ENCODE data around the gene COL18A1.
A peak's percentile ranks its signal among the peaks of the same experiment; 100 is the strongest.

Gene COL18A1

GRCh38 chr21:45385549-45386050, 19.4 kb upstream of the COL18A1 start:
- no peak for DNase-seq (ENCODE audit: low read depth, low spot score)
- ChIA-PET CTCF (interaction anchor here (1.7 kb wide), 1 partner anchor 245 kb away, joined by 5 read pairs; no protein-coding TSS in a partner anchor), POLR2A (interaction anchor here (1.3 kb wide), 1 partner anchor 21 kb away, joined by 5 read pairs; no protein-coding TSS in a partner anchor)
- TF ChIP-seq, protein P1, sequence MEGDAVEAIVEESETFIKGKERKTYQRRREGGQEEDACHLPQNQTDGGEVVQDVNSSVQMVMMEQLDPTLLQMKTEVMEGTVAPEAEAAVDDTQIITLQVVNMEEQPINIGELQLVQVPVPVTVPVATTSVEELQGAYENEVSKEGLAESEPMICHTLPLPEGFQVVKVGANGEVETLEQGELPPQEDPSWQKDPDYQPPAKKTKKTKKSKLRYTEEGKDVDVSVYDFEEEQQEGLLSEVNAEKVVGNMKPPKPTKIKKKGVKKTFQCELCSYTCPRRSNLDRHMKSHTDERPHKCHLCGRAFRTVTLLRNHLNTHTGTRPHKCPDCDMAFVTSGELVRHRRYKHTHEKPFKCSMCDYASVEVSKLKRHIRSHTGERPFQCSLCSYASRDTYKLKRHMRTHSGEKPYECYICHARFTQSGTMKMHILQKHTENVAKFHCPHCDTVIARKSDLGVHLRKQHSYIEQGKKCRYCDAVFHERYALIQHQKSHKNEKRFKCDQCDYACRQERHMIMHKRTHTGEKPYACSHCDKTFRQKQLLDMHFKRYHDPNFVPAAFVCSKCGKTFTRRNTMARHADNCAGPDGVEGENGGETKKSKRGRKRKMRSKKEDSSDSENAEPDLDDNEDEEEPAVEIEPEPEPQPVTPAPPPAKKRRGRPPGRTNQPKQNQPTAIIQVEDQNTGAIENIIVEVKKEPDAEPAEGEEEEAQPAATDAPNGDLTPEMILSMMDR (IDR thresholded peaks at IDR 0.05; ENCODE audit: insufficient read depth, low read length, missing control alignments), result no peak
- no peak overlapping the region for H3K4me3 ChIP-seq (ENCODE audit: low read depth, low read length)

DNA sequence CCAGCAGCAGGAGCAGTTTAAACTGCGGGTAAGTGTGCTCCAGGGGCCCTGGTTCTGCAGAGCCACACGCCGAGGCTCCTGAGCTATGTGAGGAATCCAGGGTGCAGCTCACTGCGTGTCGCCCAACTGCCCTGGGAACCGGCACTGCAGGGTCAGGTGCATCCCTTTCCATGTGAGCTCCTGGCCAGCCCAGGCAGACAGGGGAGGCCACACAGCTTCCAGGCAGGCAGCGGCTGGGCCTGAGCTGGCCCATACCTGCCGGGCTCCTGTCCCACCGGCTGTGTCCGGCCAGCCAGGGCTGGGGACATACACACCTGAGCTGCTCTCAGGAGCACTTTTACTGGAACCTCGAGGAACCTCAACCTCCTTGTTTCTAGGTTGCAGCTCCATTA, 18.6 kb upstream of the COL18A1 start:
- no peak overlapping the region for H3K4me3 ChIP-seq (ENCODE audit: low read depth, low read length)
- DNase-seq (ENCODE audit: low read depth, low spot score), result no peak
- TF ChIP-seq, protein P1 (IDR thresholded peaks at IDR 0.05; ENCODE audit: insufficient read depth, low read length, missing control alignments), result no peak
- ChIA-PET POLR2A (interaction anchor here (0.6 to 1.4 kb wide), 4 partner anchors 22 to 98 kb away, joined by 3 to 10 read pairs (median 4); partner anchors contain the start of gene POFUT2), CTCF (interaction anchor here (0.7 to 1.7 kb wide), 6 partner anchors 10 to 246 kb away, joined by 3 to 5 read pairs (median 4); no protein-coding TSS in a partner anchor)

DNA sequence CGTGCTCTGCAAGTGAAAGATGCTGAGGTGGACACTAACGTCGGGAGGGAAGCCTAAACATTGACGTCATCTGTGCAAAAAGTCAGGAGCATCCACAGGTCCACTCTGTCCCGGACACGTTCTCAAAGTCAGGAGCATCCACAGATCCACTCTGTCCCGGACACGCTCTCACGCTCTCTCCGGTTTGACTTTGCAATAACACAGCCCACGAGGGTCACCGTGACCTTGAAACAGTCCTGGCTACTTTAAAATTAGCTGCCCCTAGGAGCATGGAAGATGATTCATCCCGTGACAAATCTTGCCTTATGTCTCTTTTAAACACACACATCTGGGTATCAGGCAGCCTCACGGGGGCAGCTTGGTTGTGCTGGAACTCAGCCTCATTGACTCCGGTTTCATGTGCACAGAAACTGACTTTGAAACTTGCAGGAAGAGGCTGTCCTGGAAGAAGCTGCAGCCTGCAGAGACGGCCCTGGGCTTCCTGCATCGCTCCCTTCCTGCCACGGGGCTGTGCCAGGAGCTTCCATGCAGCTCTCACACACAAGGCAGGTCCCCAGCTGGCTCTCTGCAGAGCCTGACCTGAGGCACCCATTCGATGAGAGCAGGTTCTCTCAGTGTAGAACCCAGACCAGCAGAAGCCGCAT, 18.1 kb upstream of the COL18A1 start:
- peak overlapping the region; percentile 18; the same call in 1 of the 2 replicates for H3K4me3 ChIP-seq (ENCODE audit: low read depth, low read length)
- TF ChIP-seq, protein P1 (IDR thresholded peaks at IDR 0.05; ENCODE audit: insufficient read depth, low read length, missing control alignments), result peak; percentile 28
- ChIA-PET POLR2A (interaction anchor here (0.6 to 1.4 kb wide), 4 partner anchors 22 to 99 kb away, joined by 3 to 10 read pairs (median 4); partner anchors contain the start of gene POFUT2), CTCF (interaction anchor here (0.7 to 2.5 kb wide), 10 partner anchors 10 to 246 kb away, joined by 3 to 7 read pairs (median 4); no protein-coding TSS in a partner anchor)
- DNase-seq (ENCODE audit: low read depth, low spot score), result peak; percentile 66

DNA sequence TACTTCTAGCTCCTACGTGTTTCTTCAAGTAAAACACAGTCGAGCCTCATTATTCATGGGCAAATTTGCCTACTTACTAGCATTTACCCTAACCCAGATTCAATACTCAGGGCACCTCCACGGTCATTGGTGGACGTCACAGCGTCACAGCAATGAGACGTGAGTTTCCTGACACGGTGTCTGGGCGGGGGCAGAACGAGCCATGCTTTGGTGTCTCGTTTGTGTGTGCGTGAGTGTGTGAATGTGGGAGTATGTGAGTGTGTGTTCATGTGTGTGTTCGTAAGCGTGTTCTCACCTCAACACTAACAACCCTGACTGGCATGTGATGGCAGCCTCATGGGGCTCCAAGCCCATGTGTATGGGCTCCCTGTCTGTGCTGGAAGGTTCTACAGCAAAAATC, 17.5 kb upstream of the COL18A1 start:
- ChIA-PET CTCF (interaction anchor here (0.7 to 2.5 kb wide), 7 partner anchors 11 to 247 kb away, joined by 3 to 7 read pairs (median 5); no protein-coding TSS in a partner anchor), POLR2A (interaction anchor here (1.1 to 1.4 kb wide), 2 partner anchors 26 to 94 kb away, joined by 3 to 10 read pairs; no protein-coding TSS in a partner anchor)
- H3K4me3 ChIP-seq (ENCODE audit: low read depth, low read length), result no peak overlapping the region
- DNase-seq (ENCODE audit: low read depth, low spot score), result no peak
- TF ChIP-seq, protein P1 (IDR thresholded peaks at IDR 0.05; ENCODE audit: insufficient read depth, low read length, missing control alignments), result no peak

GRCh38 chr21:45388011-45388521, 16.9 kb upstream of the COL18A1 start:
- DNase-seq (ENCODE audit: low read depth, low spot score), result no peak
- CTCF ChIA-PET, result interaction anchor here (1.2 to 2.5 kb wide), 3 partner anchors 10 to 36 kb away, joined by 3 to 7 read pairs (median 6); no protein-coding TSS in a partner anchor
- POLR2A ChIA-PET, result no interaction called here
- TF ChIP-seq, protein P1 (IDR thresholded peaks at IDR 0.05; ENCODE audit: insufficient read depth, low read length, missing control alignments), result no peak
- no peak overlapping the region for H3K4me3 ChIP-seq (ENCODE audit: low read depth, low read length)

Measured in AG04449 (cell line).